Thyroid gland (tissue), 4 donors: Measurements from ENCODE around the gene MALAT1.
"Not testable (repeated sequence)": the region's sequence is repeated elsewhere in the genome, so short reads cannot be mapped to it uniquely, and the experiment has no call there.

Experiments
- POLR2A ChIP-seq, 2 donors: fragments of 450-650 bp; IDR thresholded peaks; one replicate each; pipeline ENCODE4 v1.6.1; 2017; ENCODE audit warnings: antibody characterized with exemption in 2 of 2, mild to moderate bottlenecking in 2 of 2, moderate library complexity in 1 of 2
- TF ChIP-seq, protein P1 (sequence below), 6 experiments: fragments of 200-600 bp in 3 of 6; fragments of 450-650 bp in 3 of 6; sonication (generic) in 3 of 6; IDR thresholded peaks; one replicate each; pipeline ENCODE4 v1.5.1; 2016 to 2019; ENCODE audit warnings: antibody characterized with exemption in 6 of 6, mild to moderate bottlenecking in 2 of 6, inconsistent platforms in 1 of 6, moderate library complexity in 1 of 6

DNA sequence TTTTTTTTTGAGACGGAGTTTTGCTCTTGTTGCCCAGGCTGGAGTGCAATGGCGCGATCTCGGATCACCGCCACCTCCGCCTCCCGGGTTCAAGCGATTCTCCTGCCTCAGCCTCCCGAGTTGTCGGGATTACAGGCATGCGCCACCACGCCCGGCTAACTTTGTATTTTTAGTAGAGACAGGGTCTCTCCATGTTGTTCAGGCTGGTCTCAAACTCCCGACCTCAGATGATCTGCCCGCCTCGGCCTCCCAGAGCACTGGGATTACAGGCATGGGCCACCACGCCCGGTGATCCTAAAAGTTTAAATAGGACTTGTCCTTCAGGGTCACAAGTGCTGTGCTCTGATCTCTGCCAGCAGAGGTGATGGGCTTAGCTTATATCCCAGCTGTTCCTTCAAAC is 33.4 kb upstream of the MALAT1 start:
- TF ChIP-seq, protein P1, sequence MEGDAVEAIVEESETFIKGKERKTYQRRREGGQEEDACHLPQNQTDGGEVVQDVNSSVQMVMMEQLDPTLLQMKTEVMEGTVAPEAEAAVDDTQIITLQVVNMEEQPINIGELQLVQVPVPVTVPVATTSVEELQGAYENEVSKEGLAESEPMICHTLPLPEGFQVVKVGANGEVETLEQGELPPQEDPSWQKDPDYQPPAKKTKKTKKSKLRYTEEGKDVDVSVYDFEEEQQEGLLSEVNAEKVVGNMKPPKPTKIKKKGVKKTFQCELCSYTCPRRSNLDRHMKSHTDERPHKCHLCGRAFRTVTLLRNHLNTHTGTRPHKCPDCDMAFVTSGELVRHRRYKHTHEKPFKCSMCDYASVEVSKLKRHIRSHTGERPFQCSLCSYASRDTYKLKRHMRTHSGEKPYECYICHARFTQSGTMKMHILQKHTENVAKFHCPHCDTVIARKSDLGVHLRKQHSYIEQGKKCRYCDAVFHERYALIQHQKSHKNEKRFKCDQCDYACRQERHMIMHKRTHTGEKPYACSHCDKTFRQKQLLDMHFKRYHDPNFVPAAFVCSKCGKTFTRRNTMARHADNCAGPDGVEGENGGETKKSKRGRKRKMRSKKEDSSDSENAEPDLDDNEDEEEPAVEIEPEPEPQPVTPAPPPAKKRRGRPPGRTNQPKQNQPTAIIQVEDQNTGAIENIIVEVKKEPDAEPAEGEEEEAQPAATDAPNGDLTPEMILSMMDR (IDR thresholded peaks at IDR 0.05) = not testable (repeated sequence)
- TF ChIP-seq POLR2A (IDR thresholded peaks at IDR 0.05) = not testable (repeated sequence)
